Measurements from ENCODE around the gene ADAMTS19.
"Not testable (repeated sequence)": the region's sequence is repeated elsewhere in the genome, so short reads cannot be mapped to it uniquely, and the experiment has no call there.

Gene ADAMTS19

DNA sequence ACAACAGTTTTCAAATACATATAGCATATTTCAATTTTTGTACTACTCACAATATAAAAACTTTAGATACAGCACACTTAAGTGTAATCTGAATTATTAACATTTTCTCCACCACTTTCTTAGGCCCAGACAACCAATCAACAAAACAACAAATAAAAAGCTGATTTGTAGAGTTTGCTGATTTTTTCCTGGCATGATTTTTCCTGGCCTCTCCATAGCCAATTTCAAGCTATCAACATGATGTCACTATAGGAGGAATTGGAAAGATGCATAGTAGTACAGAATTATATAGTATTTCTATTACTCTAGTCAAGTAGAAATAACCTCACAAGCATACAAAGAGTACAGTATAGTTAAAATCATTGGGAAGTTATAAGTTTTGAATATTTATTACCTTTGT, 35.1 kb upstream of the ADAMTS19 start:
- H3K4me3 ChIP-seq (replicated peaks in 1 of 2; ENCODE audit: low read depth in 2 of 2, low read length in 2 of 2) = no peak overlapping the region
- TF ChIP-seq, protein P1, sequence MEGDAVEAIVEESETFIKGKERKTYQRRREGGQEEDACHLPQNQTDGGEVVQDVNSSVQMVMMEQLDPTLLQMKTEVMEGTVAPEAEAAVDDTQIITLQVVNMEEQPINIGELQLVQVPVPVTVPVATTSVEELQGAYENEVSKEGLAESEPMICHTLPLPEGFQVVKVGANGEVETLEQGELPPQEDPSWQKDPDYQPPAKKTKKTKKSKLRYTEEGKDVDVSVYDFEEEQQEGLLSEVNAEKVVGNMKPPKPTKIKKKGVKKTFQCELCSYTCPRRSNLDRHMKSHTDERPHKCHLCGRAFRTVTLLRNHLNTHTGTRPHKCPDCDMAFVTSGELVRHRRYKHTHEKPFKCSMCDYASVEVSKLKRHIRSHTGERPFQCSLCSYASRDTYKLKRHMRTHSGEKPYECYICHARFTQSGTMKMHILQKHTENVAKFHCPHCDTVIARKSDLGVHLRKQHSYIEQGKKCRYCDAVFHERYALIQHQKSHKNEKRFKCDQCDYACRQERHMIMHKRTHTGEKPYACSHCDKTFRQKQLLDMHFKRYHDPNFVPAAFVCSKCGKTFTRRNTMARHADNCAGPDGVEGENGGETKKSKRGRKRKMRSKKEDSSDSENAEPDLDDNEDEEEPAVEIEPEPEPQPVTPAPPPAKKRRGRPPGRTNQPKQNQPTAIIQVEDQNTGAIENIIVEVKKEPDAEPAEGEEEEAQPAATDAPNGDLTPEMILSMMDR (IDR thresholded peaks at IDR 0.05; ENCODE audit: low read depth, low read length) = no peak
- no peak for DNase-seq (ENCODE audit: low read depth in 2 of 2)

DNA sequence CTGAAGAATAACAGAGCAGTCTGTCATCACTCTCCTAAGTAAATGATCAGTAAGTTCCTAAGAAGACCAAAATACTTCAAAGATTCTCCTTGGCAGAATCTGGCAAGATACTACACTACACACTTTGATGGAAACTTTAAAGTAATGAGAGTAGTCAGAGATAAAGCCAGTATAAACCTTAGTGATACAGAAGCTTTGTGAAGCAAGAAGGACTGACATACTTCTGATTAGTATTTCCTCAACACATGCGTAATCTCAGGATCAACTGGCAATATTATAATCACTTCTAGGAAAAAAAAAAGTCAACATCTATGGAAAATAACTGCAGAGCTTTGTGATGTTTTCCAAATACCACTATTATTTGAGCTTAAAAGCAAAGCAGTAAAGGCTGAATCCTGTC, 34.0 kb upstream of the ADAMTS19 start:
- TF ChIP-seq, protein P1 (IDR thresholded peaks at IDR 0.05; ENCODE audit: low read depth, low read length) = no peak
- DNase-seq (ENCODE audit: low read depth in 2 of 2) = no peak
- H3K4me3 ChIP-seq (replicated peaks in 1 of 2; ENCODE audit: low read depth in 2 of 2, low read length in 2 of 2) = no peak overlapping the region

DNA sequence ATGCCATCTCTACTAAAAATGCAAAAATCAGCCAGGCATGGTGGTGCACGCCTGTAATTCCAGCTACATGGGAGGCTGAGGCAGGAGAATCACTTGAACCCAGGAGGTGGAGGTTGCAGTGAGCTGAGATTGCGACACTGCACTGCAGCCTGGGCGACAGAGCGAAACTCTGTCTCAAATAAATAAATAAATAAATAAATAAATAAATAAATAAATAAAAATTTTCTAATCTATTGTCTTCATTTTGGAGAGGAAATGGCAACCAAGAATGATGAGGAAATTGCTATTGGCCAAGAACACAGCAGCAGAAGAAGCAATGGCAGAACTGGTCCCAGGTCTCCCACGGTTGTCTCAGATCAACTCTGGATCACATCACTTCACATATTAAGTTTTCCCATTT, 31.5 kb upstream of the ADAMTS19 start:
- DNase-seq (ENCODE audit: low read depth in 2 of 2); H3K4me3 ChIP-seq (replicated peaks in 1 of 2; ENCODE audit: low read depth in 2 of 2, low read length in 2 of 2): not testable (repeated sequence)

DNA sequence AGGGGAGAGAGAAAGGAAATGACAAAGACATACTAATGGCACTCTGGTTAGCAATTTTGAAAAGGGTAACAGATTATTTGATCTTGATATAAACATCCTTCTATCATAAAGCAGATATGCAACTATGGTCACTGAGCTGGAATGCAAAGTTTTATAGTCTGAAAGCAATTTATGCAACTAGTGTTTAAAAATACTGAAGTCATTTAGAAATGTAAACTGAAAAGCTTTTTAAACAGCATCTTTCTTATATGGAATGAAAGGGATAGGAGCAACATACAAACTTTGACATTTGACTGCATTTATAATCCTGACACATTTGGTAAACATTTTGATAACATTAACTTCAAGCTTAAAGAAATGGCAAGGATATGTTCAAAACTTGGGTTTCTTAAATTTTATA, 28.7 kb upstream of the ADAMTS19 start:
- TF ChIP-seq, protein P1 (IDR thresholded peaks at IDR 0.05; ENCODE audit: low read depth, low read length) = no peak
- no peak for DNase-seq (ENCODE audit: low read depth in 2 of 2)
- no peak overlapping the region for H3K4me3 ChIP-seq (replicated peaks in 1 of 2; ENCODE audit: low read depth in 2 of 2, low read length in 2 of 2)

DNA sequence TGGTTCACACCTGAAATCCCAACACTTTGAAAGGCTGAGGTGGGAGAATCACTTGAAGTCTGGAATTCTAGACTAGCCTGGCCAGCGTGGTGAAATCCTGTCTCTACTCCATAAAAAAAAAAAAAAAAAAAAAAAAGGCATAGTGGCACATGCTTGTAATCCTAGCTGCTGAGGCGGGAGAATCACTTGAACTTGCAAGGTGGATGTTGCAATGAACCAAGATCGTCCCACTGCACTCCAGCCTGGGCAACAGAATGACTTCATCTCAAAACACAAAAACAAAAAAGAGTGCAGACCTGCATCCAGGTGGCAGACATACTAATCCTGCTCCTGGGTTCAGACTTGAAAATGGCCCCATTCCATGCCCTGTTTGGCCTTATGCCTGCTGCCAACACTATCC, 21.8 kb upstream of the ADAMTS19 start:
- no peak for DNase-seq (ENCODE audit: low read depth in 2 of 2)
- no peak overlapping the region for H3K4me3 ChIP-seq (replicated peaks in 1 of 2; ENCODE audit: low read depth in 2 of 2, low read length in 2 of 2)
- TF ChIP-seq, protein P1 (IDR thresholded peaks at IDR 0.05; ENCODE audit: low read depth, low read length) = no peak

DNA sequence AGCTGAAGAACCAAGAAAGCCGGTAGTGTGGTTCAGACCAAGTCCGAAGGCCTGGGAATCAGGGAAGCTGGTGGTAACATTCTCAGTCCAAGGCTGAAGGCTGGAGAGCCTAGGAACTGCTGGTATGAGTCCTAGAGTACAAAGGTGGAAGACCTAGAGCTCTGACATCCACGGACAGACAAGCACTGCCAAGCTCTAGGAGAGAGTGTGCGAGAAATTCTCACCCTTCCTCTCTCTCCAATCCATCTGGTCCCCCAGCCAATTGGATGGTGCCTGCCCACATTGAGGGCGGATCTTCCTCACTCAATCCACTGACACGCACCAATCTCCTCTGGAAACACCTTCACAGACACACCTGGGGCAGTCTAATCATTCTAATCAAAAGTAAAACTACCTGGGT, 19.7 kb upstream of the ADAMTS19 start:
- H3K4me3 ChIP-seq (replicated peaks in 1 of 2; ENCODE audit: low read depth in 2 of 2, low read length in 2 of 2) = no peak overlapping the region
- DNase-seq (ENCODE audit: low read depth in 2 of 2) = no peak
- TF ChIP-seq, protein P1 (IDR thresholded peaks at IDR 0.05; ENCODE audit: low read depth, low read length) = no peak

DNA sequence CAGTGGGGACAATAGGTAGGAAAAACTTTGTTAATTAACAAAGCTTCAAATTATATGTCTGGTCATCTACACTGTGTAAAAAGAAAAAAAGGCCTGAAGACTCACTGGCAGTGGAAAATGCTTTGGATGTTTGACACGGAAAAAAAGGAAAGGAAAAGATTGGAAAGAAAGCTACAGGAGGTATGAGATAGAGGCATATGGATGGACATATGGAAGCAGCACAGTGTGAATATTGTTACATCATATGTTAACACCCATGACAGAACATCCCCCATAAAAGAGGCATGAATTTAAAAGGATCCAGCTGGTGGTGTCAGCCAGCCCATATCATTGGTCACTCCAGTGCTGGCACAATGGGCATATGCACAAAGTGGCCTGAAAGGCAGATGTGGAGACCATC, 19.0 kb upstream of the ADAMTS19 start:
- no peak for DNase-seq (ENCODE audit: low read depth in 2 of 2)
- TF ChIP-seq, protein P1 (IDR thresholded peaks at IDR 0.05; ENCODE audit: low read depth, low read length) = no peak
- H3K4me3 ChIP-seq (replicated peaks in 1 of 2; ENCODE audit: low read depth in 2 of 2, low read length in 2 of 2) = no peak overlapping the region

Data from cardiac fibroblast (primary cell).